ENCODE data around the gene PCDHB8.
"Not testable (repeated sequence)": the region's sequence is repeated elsewhere in the genome, so short reads cannot be mapped to it uniquely, and the experiment has no call there.

GRCh38 chr5:141157356-141157755, 20.2 kb upstream of the PCDHB8 start:
- TF ChIP-seq, protein P1, sequence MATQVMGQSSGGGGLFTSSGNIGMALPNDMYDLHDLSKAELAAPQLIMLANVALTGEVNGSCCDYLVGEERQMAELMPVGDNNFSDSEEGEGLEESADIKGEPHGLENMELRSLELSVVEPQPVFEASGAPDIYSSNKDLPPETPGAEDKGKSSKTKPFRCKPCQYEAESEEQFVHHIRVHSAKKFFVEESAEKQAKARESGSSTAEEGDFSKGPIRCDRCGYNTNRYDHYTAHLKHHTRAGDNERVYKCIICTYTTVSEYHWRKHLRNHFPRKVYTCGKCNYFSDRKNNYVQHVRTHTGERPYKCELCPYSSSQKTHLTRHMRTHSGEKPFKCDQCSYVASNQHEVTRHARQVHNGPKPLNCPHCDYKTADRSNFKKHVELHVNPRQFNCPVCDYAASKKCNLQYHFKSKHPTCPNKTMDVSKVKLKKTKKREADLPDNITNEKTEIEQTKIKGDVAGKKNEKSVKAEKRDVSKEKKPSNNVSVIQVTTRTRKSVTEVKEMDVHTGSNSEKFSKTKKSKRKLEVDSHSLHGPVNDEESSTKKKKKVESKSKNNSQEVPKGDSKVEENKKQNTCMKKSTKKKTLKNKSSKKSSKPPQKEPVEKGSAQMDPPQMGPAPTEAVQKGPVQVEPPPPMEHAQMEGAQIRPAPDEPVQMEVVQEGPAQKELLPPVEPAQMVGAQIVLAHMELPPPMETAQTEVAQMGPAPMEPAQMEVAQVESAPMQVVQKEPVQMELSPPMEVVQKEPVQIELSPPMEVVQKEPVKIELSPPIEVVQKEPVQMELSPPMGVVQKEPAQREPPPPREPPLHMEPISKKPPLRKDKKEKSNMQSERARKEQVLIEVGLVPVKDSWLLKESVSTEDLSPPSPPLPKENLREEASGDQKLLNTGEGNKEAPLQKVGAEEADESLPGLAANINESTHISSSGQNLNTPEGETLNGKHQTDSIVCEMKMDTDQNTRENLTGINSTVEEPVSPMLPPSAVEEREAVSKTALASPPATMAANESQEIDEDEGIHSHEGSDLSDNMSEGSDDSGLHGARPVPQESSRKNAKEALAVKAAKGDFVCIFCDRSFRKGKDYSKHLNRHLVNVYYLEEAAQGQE (IDR thresholded peaks at IDR 0.05; ENCODE audit: low read depth) = not testable (repeated sequence)
- not testable (repeated sequence) for TF ChIP-seq CTCF (IDR thresholded peaks at IDR 0.05 in 2 of 3, conservative IDR thresholded peaks at IDR 0.05 in 1 of 3; ENCODE audit: borderline replicate concordance in 1 of 3, insufficient read depth in 1 of 3, low read depth in 2 of 3, low read length in 2 of 3); EZH2 (IDR thresholded peaks at IDR 0.05); EGR1 (IDR thresholded peaks at IDR 0.05; ENCODE audit: low read depth); POLR2AphosphoS5 (IDR thresholded peaks at IDR 0.05; ENCODE audit: low read depth, low read length); SP1 (IDR thresholded peaks at IDR 0.05; ENCODE audit: low read depth)

Measured in HCT116 (cell line).